CD8-positive, alpha-beta memory T cell (primary cell): Measurements from ENCODE around the gene RAB9B. TPM values are rescaled to one million over a fixed set of nuclear protein-coding genes. Genes with fewer than 3 reads are reported as not detected.
A peak's percentile ranks its signal among the peaks of the same experiment; 100 is the strongest.

Experiments used
- CTCF ChIA-PET: fragments of 350-600 bp; sonication (Branson Sonifier 250); formaldehyde crosslinking; loops from one replicate; lab custom pipeline; 2021; ENCODE audit warnings: antibody characterized with exemption; lab: Charles Lee
- POLR2A ChIA-PET: fragments of 350-600 bp; sonication (Branson Sonifier 250); formaldehyde crosslinking; loops from one replicate; lab custom pipeline; 2021; ENCODE audit warnings: antibody characterized with exemption; lab: Charles Lee
- DNase-seq, 5 donors: peaks; one replicate each; pipeline versions ENCODE4 v3.0.0 to v3.0.0-alpha.2; 2020 to 2022; ENCODE audit warnings: mixed read lengths in 1 of 5
- H3K27ac ChIP-seq: one replicate; pipeline ENCODE4 v1.7.0; 2013; ENCODE audit warnings: low read depth, mild to moderate bottlenecking, low read length, moderate library complexity
- H3K27me3 ChIP-seq: 2 replicates; pipeline ENCODE4 v1.7.0; 2013; ENCODE audit warnings: low read length, mild to moderate bottlenecking; ENCODE audit not compliant: insufficient read depth, poor library complexity, severe bottlenecking
- H3K36me3 ChIP-seq: 2 replicates; pipeline ENCODE4 v1.7.0; 2013; ENCODE audit warnings: mild to moderate bottlenecking, low read length, moderate library complexity; ENCODE audit not compliant: insufficient read depth
- H3K4me1 ChIP-seq: 2 replicates; pipeline ENCODE4 v1.7.0; 2013; ENCODE audit warnings: mild to moderate bottlenecking, low read length, moderate library complexity; ENCODE audit not compliant: insufficient read depth
- H3K4me3 ChIP-seq: 2 replicates; pipeline ENCODE4 v1.7.0; 2013; ENCODE audit warnings: mild to moderate bottlenecking, low read length
- H3K9me3 ChIP-seq: 2 replicates; pipeline ENCODE4 v1.7.0; 2013; ENCODE audit warnings: mild to moderate bottlenecking, low read length
- H3K27ac Mint-ChIP-seq, 8 donors: one replicate each; pipeline ENCODE4 v1.8.0; 2020 to 2021; ENCODE audit warnings: mixed read lengths in 8 of 8, mild to moderate bottlenecking in 6 of 8, inconsistent platforms in 3 of 8, moderate library complexity in 3 of 8
- H3K27me3 Mint-ChIP-seq, 2 donors: one replicate each; pipeline ENCODE4 v1.8.0; 2020 to 2021; ENCODE audit warnings: mixed read lengths in 2 of 2, mild to moderate bottlenecking in 1 of 2, moderate library complexity in 1 of 2
- H3K36me3 Mint-ChIP-seq, 3 donors: one replicate each; pipeline ENCODE4 v1.8.0; 2020 to 2021; ENCODE audit warnings: mixed read lengths in 3 of 3, inconsistent platforms in 1 of 3, mild to moderate bottlenecking in 1 of 3
- H3K4me1 Mint-ChIP-seq, 3 donors: one replicate each; pipeline ENCODE4 v1.8.0; 2020 to 2021; ENCODE audit warnings: mixed read lengths in 3 of 3, inconsistent platforms in 1 of 3, mild to moderate bottlenecking in 1 of 3
- H3K4me3 Mint-ChIP-seq, 7 donors: one replicate each; pipeline ENCODE4 v1.8.0; 2020 to 2021; ENCODE audit warnings: mixed read lengths in 7 of 7, mild to moderate bottlenecking in 6 of 7, moderate library complexity in 4 of 7, inconsistent platforms in 2 of 7
- H3K9me3 Mint-ChIP-seq, 5 donors: one replicate each; pipeline ENCODE4 v1.8.0; 2020 to 2022; ENCODE audit warnings: mixed read lengths in 5 of 5, mild to moderate bottlenecking in 3 of 5, moderate library complexity in 2 of 5, inconsistent platforms in 1 of 5
- polyA plus RNA-seq: library from polyadenylated mRNA; unstranded; fragments of 300-500 nt; fragmentation: Illumina TruSeq; gene quantifications from one replicate; pipeline ENCODE4 v1.2.3, GENCODE V29; 2021
- total RNA-seq, 2 experiments: library from RNA; stranded (reverse); gene quantifications; one replicate each; pipeline ENCODE4 v1.2.3, GENCODE V29; 2021

The RAB9B gene
- total RNA-seq (under 1 TPM; 0.35 to 0.44 TPM), polyA plus RNA-seq (0.22 TPM)

GRCh38 chrX:103831803-103832544 is at the start of gene RAB9B:
RAB9B (minus strand) TSS chrX:103832257; CDS start chrX:103825784, 6,473 bp downstream.
- Histone ChIP-seq H3K27me3 (no peaks in the 10 kb centered on the region), H3K9me3 (no peaks in the 10 kb centered on the region), H3K4me1 (no peaks in the 10 kb centered on the region), H3K36me3 (no peaks in the 10 kb centered on the region), H3K4me3 (peak within 1 kb of the TSS; percentile 37), H3K27ac (no peak within 1 kb of the TSS)
- peak within 1 kb of the TSS in 2 of 8 donors; percentile 62 to 70 for H3K27ac Mint-ChIP-seq
- H3K4me3 Mint-ChIP-seq: peak within 1 kb of the TSS; percentile 82 to 93 (median 86)
- H3K4me1 Mint-ChIP-seq: peaks cover 4 to 5% (median 4%) of the 10 kb centered on the region in 3 donors
- no peaks in the 10 kb centered on the region for H3K9me3 Mint-ChIP-seq
- ChIA-PET POLR2A (interaction anchor here (0.7 kb wide), 1 partner anchor 466 kb away, joined by 3 read pairs; no protein-coding TSS in a partner anchor), CTCF (interaction anchor here (0.7 to 1.9 kb wide), 3 partner anchors 8 to 13 kb away, joined by 3 to 9 read pairs (median 4); no protein-coding TSS in a partner anchor)
- peak in 3 of 5 donors; percentile 0 to 54 (median 46) for DNase-seq
- H3K36me3 Mint-ChIP-seq: peaks cover 0 to 1% (median 0%) of the 10 kb centered on the region in 3 donors
- peaks cover 14 to 20% of the 10 kb centered on the region in 2 donors for H3K27me3 Mint-ChIP-seq

- Mint-ChIP-seq H3K4me1 (no peaks in the 10 kb centered on the region), H3K27ac (no peak overlapping the region), H3K27me3 (peaks cover 0 to 2% of the 10 kb centered on the region in 2 donors), H3K9me3 (peaks cover 0 to 3% (median 0%) of the 10 kb centered on the region in 5 donors), H3K4me3 (no peak overlapping the region), H3K36me3 (no peaks in the 10 kb centered on the region)
- Histone ChIP-seq H3K4me1 (no peaks in the 10 kb centered on the region), H3K27me3 (no peaks in the 10 kb centered on the region), H3K9me3 (no peaks in the 10 kb centered on the region), H3K4me3 (no peak overlapping the region), H3K27ac (no peak overlapping the region), H3K36me3 (no peaks in the 10 kb centered on the region)
- CTCF ChIA-PET: no interaction called here
- no peak for DNase-seq
- POLR2A ChIA-PET: no interaction called here
Observed at GRCh38 chrX:103879339-103879738, 47.3 kb upstream of the RAB9B start.

- Mint-ChIP-seq H3K4me3 (no peak overlapping the region), H3K9me3 (peaks cover 0 to 3% (median 0%) of the 10 kb centered on the region in 5 donors), H3K4me1 (no peaks in the 10 kb centered on the region), H3K27me3 (peaks cover 0 to 2% of the 10 kb centered on the region in 2 donors), H3K36me3 (no peaks in the 10 kb centered on the region), H3K27ac (no peak overlapping the region)
- H3K36me3 ChIP-seq: no peaks in the 10 kb centered on the region
- no peaks in the 10 kb centered on the region for H3K4me1 ChIP-seq
- H3K27ac ChIP-seq: no peak overlapping the region
- H3K27me3 ChIP-seq: no peaks in the 10 kb centered on the region
- ChIA-PET POLR2A (no interaction called here), CTCF (no interaction called here)
- no peaks in the 10 kb centered on the region for H3K9me3 ChIP-seq
- H3K4me3 ChIP-seq: no peak overlapping the region
- DNase-seq: no peak
Observed at GRCh38 chrX:103878466-103879122, 46.5 kb upstream of the RAB9B start.

- POLR2A ChIA-PET: no interaction called here
- CTCF ChIA-PET: no interaction called here
- Mint-ChIP-seq H3K36me3 (no peaks in the 10 kb centered on the region), H3K27ac (no peak overlapping the region), H3K27me3 (peaks cover 0 to 2% of the 10 kb centered on the region in 2 donors), H3K4me3 (no peak overlapping the region), H3K4me1 (no peaks in the 10 kb centered on the region), H3K9me3 (peaks cover 0 to 3% (median 0%) of the 10 kb centered on the region in 5 donors)
- H3K4me3 ChIP-seq: no peak overlapping the region
- no peaks in the 10 kb centered on the region for H3K9me3 ChIP-seq
- H3K27ac ChIP-seq: no peak overlapping the region
- no peaks in the 10 kb centered on the region for H3K4me1 ChIP-seq
- DNase-seq: no peak
- H3K36me3 ChIP-seq: no peaks in the 10 kb centered on the region
- no peaks in the 10 kb centered on the region for H3K27me3 ChIP-seq
Observed at GRCh38 chrX:103877571-103877970, 45.5 kb upstream of the RAB9B start.

GRCh38 chrX:103864886-103865534 is 33.0 kb upstream of the RAB9B start:
- no peak overlapping the region for H3K27ac Mint-ChIP-seq
- Histone ChIP-seq H3K27me3 (no peaks in the 10 kb centered on the region), H3K27ac (no peak overlapping the region), H3K4me1 (no peaks in the 10 kb centered on the region), H3K36me3 (no peaks in the 10 kb centered on the region), H3K9me3 (no peaks in the 10 kb centered on the region), H3K4me3 (no peak overlapping the region)
- H3K36me3 Mint-ChIP-seq: no peaks in the 10 kb centered on the region
- ChIA-PET CTCF (no interaction called here), POLR2A (no interaction called here)
- no peak overlapping the region for H3K4me3 Mint-ChIP-seq
- no peaks in the 10 kb centered on the region for H3K4me1 Mint-ChIP-seq
- peaks cover 0 to 9% of the 10 kb centered on the region in 2 donors for H3K27me3 Mint-ChIP-seq
- no peak for DNase-seq
- no peaks in the 10 kb centered on the region for H3K9me3 Mint-ChIP-seq

GRCh38 chrX:103864149-103864548 is 32.1 kb upstream of the RAB9B start:
- H3K9me3 Mint-ChIP-seq: no peaks in the 10 kb centered on the region
- no peaks in the 10 kb centered on the region for H3K36me3 Mint-ChIP-seq
- ChIA-PET CTCF (no interaction called here), POLR2A (no interaction called here)
- H3K36me3 ChIP-seq: no peaks in the 10 kb centered on the region
- no peaks in the 10 kb centered on the region for H3K4me1 Mint-ChIP-seq
- H3K4me3 ChIP-seq: no peak overlapping the region
- no peaks in the 10 kb centered on the region for H3K9me3 ChIP-seq
- no peaks in the 10 kb centered on the region for H3K4me1 ChIP-seq
- DNase-seq: no peak
- peak overlapping the region in 1 of 8 donors; percentile 17 for H3K27ac Mint-ChIP-seq
- peaks cover 0 to 11% of the 10 kb centered on the region in 2 donors for H3K27me3 Mint-ChIP-seq
- no peak overlapping the region for H3K27ac ChIP-seq
- H3K4me3 Mint-ChIP-seq: no peak overlapping the region
- H3K27me3 ChIP-seq: no peaks in the 10 kb centered on the region

- DNase-seq: no peak
- Mint-ChIP-seq H3K36me3 (no peaks in the 10 kb centered on the region), H3K27ac (no peak overlapping the region), H3K4me1 (no peaks in the 10 kb centered on the region), H3K9me3 (no peaks in the 10 kb centered on the region), H3K27me3 (peaks cover 0 to 12% of the 10 kb centered on the region in 2 donors), H3K4me3 (no peak overlapping the region)
- no peaks in the 10 kb centered on the region for H3K4me1 ChIP-seq
- H3K4me3 ChIP-seq: no peak overlapping the region
- H3K36me3 ChIP-seq: no peaks in the 10 kb centered on the region
- no peaks in the 10 kb centered on the region for H3K27me3 ChIP-seq
- no peak overlapping the region for H3K27ac ChIP-seq
- CTCF ChIA-PET: interaction anchor here (1.6 kb wide), 1 partner anchor 16 kb away, joined by 6 read pairs; no protein-coding TSS in a partner anchor
- no peaks in the 10 kb centered on the region for H3K9me3 ChIP-seq
- POLR2A ChIA-PET: no interaction called here
Observed at GRCh38 chrX:103861200-103861599, 29.1 kb upstream of the RAB9B start.

GRCh38 chrX:103849558-103849957 is 17.5 kb upstream of the RAB9B start:
- no peak overlapping the region for H3K27ac Mint-ChIP-seq
- Histone ChIP-seq H3K27me3 (no peaks in the 10 kb centered on the region), H3K4me1 (no peaks in the 10 kb centered on the region), H3K4me3 (no peak overlapping the region), H3K36me3 (no peaks in the 10 kb centered on the region), H3K27ac (no peak overlapping the region), H3K9me3 (no peaks in the 10 kb centered on the region)
- no peak overlapping the region for H3K4me3 Mint-ChIP-seq
- DNase-seq: no peak
- H3K9me3 Mint-ChIP-seq: no peaks in the 10 kb centered on the region
- no peaks in the 10 kb centered on the region for H3K36me3 Mint-ChIP-seq
- CTCF ChIA-PET: no interaction called here
- POLR2A ChIA-PET: no interaction called here
- peaks cover 4 to 5% of the 10 kb centered on the region in 2 donors for H3K27me3 Mint-ChIP-seq
- H3K4me1 Mint-ChIP-seq: no peaks in the 10 kb centered on the region
